Measurements from ENCODE around the gene CYP8B1.
"Not testable (repeated sequence)": the region's sequence is repeated elsewhere in the genome, so short reads cannot be mapped to it uniquely, and the experiment has no call there.

DNA sequence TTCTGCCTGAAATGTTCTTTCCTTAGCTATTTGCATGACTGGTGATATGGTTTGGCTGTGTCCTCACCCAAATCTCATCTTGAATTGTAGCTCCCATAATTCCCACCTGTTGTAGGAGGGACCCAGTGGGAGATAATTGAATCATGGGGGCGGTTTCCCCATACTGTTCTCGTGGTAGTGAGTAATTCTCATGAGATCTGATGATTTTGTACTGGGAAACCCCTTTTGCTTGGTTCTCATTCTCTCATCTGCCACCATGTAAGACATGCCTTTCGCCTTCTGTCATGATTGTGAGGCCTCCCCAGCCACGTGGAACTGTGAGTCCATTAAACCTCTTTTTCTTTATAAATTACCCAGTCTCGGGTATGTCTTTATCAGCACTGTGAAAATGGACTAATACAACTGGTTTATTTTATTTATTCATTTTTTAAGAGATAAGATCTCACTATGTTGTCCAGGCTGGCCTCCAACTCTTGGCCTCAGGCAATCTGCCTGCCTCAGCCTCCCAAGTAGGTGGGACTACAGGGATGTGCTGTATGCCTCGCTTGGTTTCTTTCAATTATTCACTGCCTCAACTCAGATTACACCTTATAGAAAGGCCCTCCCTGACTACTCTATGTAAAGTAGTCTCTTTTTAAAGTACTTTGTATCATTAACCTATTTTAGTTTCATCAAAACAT lies 7.7 kb upstream of the CYP8B1 start:
- TF ChIP-seq, protein P1, sequence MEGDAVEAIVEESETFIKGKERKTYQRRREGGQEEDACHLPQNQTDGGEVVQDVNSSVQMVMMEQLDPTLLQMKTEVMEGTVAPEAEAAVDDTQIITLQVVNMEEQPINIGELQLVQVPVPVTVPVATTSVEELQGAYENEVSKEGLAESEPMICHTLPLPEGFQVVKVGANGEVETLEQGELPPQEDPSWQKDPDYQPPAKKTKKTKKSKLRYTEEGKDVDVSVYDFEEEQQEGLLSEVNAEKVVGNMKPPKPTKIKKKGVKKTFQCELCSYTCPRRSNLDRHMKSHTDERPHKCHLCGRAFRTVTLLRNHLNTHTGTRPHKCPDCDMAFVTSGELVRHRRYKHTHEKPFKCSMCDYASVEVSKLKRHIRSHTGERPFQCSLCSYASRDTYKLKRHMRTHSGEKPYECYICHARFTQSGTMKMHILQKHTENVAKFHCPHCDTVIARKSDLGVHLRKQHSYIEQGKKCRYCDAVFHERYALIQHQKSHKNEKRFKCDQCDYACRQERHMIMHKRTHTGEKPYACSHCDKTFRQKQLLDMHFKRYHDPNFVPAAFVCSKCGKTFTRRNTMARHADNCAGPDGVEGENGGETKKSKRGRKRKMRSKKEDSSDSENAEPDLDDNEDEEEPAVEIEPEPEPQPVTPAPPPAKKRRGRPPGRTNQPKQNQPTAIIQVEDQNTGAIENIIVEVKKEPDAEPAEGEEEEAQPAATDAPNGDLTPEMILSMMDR (conservative IDR thresholded peaks at IDR 0.05; ENCODE audit: low read depth in 2 of 2), result not testable (repeated sequence)
- TF ChIP-seq, protein P2, sequence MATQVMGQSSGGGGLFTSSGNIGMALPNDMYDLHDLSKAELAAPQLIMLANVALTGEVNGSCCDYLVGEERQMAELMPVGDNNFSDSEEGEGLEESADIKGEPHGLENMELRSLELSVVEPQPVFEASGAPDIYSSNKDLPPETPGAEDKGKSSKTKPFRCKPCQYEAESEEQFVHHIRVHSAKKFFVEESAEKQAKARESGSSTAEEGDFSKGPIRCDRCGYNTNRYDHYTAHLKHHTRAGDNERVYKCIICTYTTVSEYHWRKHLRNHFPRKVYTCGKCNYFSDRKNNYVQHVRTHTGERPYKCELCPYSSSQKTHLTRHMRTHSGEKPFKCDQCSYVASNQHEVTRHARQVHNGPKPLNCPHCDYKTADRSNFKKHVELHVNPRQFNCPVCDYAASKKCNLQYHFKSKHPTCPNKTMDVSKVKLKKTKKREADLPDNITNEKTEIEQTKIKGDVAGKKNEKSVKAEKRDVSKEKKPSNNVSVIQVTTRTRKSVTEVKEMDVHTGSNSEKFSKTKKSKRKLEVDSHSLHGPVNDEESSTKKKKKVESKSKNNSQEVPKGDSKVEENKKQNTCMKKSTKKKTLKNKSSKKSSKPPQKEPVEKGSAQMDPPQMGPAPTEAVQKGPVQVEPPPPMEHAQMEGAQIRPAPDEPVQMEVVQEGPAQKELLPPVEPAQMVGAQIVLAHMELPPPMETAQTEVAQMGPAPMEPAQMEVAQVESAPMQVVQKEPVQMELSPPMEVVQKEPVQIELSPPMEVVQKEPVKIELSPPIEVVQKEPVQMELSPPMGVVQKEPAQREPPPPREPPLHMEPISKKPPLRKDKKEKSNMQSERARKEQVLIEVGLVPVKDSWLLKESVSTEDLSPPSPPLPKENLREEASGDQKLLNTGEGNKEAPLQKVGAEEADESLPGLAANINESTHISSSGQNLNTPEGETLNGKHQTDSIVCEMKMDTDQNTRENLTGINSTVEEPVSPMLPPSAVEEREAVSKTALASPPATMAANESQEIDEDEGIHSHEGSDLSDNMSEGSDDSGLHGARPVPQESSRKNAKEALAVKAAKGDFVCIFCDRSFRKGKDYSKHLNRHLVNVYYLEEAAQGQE (IDR thresholded peaks at IDR 0.05; ENCODE audit: unreplicated experiment), result not testable (repeated sequence)
- TF ChIP-seq, protein P3, sequence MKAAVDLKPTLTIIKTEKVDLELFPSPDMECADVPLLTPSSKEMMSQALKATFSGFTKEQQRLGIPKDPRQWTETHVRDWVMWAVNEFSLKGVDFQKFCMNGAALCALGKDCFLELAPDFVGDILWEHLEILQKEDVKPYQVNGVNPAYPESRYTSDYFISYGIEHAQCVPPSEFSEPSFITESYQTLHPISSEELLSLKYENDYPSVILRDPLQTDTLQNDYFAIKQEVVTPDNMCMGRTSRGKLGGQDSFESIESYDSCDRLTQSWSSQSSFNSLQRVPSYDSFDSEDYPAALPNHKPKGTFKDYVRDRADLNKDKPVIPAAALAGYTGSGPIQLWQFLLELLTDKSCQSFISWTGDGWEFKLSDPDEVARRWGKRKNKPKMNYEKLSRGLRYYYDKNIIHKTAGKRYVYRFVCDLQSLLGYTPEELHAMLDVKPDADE (IDR thresholded peaks at IDR 0.05), result not testable (repeated sequence)
- TF ChIP-seq POLR2AphosphoS5 (IDR thresholded peaks at IDR 0.05; ENCODE audit: low read depth); JUNB (IDR thresholded peaks at IDR 0.05; ENCODE audit: unreplicated experiment); CREB1 (CRISPR knock-in tag; IDR thresholded peaks at IDR 0.05; ENCODE audit: low read depth); EZH2phosphoT487 (IDR thresholded peaks at IDR 0.05; ENCODE audit: unreplicated experiment); EZH2 (IDR thresholded peaks at IDR 0.05; ENCODE audit: low read depth, unreplicated experiment); ZNF331 (CRISPR knock-in tag; IDR thresholded peaks at IDR 0.05; ENCODE audit: low read depth); STAT1 (IDR thresholded peaks at IDR 0.05; ENCODE audit: unreplicated experiment): not testable (repeated sequence)
- TF ChIP-seq, protein P4, sequence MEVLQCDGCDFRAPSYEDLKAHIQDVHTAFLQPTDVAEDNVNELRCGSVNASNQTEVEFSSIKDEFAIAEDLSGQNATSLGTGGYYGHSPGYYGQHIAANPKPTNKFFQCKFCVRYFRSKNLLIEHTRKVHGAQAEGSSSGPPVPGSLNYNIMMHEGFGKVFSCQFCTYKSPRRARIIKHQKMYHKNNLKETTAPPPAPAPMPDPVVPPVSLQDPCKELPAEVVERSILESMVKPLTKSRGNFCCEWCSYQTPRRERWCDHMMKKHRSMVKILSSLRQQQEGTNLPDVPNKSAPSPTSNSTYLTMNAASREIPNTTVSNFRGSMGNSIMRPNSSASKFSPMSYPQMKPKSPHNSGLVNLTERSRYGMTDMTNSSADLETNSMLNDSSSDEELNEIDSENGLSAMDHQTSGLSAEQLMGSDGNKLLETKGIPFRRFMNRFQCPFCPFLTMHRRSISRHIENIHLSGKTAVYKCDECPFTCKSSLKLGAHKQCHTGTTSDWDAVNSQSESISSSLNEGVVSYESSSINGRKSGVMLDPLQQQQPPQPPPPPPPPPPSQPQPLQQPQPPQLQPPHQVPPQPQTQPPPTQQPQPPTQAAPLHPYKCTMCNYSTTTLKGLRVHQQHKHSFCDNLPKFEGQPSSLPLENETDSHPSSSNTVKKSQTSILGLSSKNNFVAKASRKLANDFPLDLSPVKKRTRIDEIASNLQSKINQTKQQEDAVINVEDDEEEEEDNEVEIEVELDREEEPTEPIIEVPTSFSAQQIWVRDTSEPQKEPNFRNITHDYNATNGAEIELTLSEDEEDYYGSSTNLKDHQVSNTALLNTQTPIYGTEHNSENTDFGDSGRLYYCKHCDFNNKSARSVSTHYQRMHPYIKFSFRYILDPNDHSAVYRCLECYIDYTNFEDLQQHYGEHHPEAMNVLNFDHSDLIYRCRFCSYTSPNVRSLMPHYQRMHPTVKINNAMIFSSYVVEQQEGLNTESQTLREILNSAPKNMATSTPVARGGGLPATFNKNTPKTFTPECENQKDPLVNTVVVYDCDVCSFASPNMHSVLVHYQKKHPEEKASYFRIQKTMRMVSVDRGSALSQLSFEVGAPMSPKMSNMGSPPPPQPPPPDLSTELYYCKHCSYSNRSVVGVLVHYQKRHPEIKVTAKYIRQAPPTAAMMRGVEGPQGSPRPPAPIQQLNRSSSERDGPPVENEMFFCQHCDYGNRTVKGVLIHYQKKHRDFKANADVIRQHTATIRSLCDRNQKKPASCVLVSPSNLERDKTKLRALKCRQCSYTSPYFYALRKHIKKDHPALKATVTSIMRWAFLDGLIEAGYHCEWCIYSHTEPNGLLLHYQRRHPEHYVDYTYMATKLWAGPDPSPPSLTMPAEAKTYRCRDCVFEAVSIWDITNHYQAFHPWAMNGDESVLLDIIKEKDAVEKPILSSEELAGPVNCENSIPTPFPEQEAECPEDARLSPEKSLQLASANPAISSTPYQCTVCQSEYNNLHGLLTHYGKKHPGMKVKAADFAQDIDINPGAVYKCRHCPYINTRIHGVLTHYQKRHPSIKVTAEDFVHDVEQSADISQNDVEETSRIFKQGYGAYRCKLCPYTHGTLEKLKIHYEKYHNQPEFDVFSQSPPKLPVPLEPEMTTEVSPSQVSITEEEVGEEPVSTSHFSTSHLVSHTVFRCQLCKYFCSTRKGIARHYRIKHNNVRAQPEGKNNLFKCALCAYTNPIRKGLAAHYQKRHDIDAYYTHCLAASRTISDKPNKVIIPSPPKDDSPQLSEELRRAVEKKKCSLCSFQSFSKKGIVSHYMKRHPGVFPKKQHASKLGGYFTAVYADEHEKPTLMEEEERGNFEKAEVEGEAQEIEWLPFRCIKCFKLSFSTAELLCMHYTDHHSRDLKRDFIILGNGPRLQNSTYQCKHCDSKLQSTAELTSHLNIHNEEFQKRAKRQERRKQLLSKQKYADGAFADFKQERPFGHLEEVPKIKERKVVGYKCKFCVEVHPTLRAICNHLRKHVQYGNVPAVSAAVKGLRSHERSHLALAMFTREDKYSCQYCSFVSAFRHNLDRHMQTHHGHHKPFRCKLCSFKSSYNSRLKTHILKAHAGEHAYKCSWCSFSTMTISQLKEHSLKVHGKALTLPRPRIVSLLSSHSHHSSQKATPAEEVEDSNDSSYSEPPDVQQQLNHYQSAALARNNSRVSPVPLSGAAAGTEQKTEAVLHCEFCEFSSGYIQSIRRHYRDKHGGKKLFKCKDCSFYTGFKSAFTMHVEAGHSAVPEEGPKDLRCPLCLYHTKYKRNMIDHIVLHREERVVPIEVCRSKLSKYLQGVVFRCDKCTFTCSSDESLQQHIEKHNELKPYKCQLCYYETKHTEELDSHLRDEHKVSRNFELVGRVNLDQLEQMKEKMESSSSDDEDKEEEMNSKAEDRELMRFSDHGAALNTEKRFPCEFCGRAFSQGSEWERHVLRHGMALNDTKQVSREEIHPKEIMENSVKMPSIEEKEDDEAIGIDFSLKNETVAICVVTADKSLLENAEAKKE (CRISPR knock-in tag; IDR thresholded peaks at IDR 0.05), result not testable (repeated sequence)

All from GM23338 (cell line).